HG02981 (cell line): ENCODE results near the gene NFAT5.
"Not testable (repeated sequence)": the region's sequence is repeated elsewhere in the genome, so short reads cannot be mapped to it uniquely, and the experiment has no call there.

ENCODE experiments used
- ATAC-seq: cut with Tn5 transposase; IDR thresholded peaks from one replicate; pipeline ENCODE4 v1.9.1; 2021; ENCODE audit warnings: mild to moderate bottlenecking, moderate library complexity; ENCODE audit not compliant: unreplicated experiment

Gene NFAT5

GRCh38 chr16:69637206-69637865, 71.6 kb downstream of the NFAT5 start:
- not testable (repeated sequence) for ATAC-seq

- ATAC-seq, result not testable (repeated sequence)
Measured at GRCh38 chr16:69643997-69644396, 78.2 kb downstream of the NFAT5 start.

DNA sequence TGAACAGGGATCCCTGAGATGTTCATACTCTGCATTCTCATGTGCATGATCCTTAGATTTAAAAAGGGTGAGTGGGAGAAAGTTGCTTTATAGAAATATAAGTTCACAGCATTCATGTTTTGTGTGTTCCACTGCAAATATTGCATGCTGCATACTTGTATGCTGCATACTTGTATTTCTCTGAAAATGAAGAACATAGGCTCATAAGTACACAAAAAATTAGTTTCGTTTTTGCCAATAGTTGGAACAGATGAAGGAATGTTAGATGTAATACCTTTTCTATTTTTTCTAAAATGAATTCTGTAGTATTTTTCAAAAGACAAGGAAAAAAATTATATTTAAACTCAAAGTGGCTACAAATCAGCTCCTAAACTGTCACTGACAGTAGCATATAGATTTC, 79.0 kb downstream of the NFAT5 start:
- ATAC-seq, result no peak

GRCh38 chr16:69647020-69647419, 81.3 kb downstream of the NFAT5 start:
- no peak for ATAC-seq

DNA sequence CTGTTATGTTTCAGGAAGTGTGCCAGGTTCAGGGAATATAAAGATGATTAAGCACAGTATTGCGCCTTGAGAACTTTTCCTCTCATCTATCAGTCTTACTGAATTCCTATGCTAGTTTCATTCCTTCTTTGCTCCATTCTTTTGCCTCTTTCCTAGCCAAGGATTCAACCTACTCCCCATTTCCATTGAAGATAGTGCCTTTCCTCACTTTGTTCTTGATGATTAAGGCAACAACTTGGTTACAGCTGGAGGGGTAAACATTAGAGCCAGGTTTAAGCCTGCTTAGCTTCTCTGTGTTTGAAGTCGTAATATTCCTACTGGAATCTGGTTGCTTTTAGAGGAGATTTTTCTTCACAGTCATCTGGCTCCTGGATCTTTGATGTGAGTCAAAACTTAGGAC, 85.5 kb downstream of the NFAT5 start:
- no peak for ATAC-seq

DNA sequence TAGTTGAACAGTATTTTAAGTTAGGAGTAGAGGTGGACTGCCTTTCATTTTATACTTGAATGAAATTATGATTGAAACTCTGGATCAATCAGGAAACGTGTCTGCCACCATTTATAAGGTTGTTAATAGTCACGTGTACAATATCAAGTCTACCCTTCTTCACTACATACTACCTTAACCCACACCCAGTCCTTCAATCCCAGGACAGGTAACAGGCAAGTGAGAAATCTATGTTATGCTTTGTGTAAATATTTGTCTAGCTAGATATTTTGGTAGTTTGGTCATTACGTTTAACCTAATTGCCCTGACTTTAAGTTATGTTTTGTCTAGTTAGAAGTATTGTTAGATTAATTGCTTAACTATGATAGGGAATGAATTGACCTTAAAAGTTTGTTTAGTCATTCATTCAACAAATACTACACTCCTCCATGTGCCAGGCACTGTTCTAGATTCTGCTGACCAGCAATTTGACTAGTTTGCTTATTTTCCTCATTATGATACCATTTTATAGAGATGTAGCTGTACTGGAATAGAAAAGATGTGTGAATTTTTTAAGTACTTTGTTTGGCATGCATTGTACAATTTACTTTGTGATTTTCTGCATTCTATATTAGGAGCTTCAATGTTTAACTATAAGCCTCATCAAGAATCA, 88.6 kb downstream of the NFAT5 start:
- ATAC-seq, result no peak

GRCh38 chr16:69660166-69660565, 94.4 kb downstream of the NFAT5 start:
- no peak for ATAC-seq

DNA sequence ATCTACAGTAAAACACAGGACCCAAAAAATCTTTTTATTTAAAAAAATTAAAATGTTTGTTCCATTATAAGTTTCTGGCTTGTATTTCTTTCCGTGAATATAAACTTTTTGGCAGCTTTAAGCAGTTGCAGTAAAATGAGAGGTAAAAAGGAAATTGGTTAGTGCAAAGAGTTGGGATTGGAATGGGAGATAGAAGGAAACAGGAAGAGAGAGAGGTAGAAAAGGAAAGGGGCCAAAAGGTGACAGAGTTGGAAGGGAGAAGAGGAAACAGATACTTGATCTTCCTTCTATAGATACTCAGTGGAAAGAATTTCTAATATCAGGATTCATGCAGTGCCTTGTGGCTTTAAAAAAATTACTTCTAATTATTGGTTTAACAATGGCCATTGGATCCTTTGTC, 97.1 kb downstream of the NFAT5 start:
- ATAC-seq, result no peak

GRCh38 chr16:69663846-69664245, 98.1 kb downstream of the NFAT5 start:
- no peak for ATAC-seq

DNA sequence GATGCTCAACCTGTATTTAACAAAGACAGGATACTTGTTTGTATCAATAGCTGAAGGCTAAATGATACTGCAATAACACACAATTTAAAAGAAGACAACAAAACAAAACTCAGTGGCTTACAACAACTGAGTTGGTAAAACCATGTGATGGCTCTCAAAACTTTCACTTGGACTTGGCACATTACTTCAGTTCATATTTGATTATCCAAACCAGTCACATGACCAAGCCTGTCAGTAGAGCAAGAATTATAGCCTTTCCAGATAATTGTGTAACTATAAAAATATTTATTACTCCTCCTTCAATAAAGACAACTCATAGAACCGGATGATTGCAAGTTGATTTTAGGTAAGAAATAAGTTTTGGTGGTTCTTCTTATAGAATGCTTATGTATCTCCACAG, 103.8 kb downstream of the NFAT5 start:
- no peak for ATAC-seq

DNA sequence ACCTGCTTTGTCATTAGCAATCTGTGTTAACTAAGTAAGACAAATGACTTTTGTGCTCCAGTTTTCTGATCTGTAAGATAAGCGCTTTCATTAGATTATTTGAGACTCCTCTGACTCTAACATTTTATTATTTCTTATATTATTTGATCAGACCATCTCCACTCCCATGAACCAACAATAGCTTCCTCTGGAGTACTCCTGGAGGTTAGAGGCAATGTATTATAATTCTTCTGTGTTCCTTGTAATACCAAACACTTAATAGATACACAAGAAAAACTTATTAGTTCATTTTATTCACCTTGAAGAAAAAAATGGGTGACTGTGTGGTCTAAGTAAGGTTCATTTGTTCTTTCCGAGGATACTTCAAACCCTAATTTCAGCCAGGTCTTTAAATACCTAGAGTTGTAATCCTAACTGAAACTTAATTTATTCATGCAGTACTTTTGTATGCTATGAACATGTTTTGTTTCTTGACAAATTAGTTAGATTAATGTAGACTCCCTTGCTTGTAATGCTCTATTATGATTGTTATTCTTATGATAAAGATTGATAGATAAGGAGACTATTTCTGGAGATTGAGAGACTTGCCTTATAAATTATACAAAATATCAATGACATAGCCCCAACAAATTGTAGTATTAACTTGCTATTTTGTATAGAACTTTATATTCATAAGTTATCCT, 106.7 kb downstream of the NFAT5 start:
- no peak for ATAC-seq

DNA sequence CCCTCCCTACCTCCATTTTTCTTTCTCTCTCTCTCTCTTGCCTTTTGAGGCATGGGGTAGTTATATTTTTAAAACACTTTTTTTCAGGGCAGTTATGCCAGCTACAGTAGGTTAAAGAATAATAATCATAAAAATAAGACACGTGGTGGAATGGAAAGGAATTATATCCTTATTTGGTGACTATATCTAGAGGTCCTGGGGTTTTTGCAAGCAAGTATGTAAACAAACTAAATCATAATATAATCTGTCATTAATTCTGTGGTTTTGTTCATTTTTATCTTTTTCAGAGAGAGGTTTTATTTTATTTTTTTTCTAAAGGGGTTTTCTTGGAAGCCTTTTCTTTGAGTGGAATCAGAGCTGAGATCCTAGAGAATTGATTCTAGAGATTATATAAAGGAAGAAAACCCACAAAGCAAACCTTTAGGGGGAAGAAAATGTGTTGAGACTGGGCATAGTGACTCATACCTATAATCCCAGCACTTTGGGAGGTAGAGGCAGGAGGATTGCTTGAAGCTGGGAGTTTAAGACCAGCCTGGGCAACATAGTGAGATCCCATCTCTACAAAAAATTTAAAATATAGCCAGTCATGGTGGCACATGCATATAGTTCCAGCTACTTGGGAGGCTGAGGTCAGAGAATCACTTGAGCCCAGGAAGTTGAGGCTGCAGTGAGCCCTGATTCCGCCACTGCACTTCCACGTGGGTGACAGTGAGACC, 107.4 kb downstream of the NFAT5 start:
- no peak for ATAC-seq

DNA sequence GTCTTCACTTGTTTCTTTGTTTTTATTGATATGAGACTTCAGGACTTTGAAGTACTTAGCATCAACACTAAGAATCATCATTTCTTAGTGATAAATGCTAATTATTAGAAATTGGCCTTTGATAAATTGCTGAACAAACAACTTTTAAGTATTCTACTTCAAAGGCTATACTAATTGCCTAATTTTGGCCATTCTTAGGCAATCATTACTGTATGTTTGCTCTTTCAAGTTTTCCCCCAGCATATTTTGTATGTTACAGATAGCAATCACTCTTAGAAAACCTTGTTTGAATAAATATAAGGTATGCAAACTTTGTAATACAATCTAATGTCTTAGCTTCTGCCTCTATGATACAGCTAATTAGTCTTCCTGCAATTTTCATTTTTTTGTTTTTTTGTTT, 114.6 kb downstream of the NFAT5 start:
- ATAC-seq, result no peak

DNA sequence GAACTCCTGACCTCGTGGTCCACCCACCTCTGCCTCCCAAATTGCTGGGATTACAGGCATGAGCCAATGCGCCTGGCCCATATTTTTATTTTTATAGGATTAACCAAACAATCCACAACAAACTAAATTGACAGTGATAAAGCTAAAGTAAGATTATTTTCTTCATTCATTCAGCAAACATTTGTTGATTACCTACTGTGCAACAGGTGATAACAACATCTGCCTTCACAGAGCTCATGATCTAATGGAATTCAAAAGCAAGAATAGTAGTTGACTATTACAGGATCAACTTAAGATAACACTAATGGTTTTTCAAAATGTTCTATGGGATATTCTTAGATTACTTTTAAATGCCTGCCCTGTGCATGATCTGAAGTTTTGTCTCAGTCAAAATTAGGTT, 122.8 kb downstream of the NFAT5 start:
- ATAC-seq, result no peak

DNA sequence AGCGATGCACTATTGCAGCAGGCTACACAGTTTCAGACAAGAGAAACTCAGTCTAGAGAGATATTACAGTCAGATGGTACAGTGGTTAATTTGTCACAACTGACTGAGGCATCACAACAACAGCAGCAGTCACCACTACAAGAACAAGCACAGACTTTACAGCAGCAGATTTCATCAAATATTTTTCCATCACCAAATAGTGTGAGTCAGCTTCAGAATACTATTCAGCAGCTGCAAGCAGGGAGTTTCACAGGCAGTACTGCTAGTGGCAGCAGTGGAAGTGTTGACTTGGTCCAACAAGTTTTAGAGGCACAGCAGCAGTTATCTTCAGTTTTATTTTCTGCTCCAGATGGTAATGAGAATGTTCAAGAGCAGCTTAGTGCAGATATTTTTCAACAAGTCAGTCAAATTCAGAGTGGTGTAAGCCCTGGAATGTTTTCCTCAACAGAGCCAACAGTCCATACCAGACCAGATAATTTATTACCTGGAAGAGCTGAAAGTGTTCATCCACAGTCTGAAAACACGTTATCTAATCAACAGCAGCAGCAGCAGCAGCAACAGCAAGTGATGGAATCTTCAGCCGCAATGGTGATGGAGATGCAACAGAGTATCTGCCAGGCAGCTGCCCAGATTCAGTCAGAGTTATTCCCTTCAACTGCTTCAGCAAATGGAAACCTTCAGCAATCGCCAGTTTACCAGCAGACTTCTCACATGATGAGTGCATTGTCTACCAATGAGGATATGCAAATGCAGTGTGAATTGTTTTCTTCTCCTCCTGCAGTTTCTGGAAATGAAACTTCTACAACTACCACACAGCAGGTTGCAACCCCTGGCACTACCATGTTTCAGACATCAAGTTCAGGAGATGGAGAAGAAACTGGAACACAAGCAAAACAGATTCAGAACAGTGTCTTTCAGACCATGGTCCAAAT, 126.5 kb downstream of the NFAT5 start:
- ATAC-seq, result no peak

DNA sequence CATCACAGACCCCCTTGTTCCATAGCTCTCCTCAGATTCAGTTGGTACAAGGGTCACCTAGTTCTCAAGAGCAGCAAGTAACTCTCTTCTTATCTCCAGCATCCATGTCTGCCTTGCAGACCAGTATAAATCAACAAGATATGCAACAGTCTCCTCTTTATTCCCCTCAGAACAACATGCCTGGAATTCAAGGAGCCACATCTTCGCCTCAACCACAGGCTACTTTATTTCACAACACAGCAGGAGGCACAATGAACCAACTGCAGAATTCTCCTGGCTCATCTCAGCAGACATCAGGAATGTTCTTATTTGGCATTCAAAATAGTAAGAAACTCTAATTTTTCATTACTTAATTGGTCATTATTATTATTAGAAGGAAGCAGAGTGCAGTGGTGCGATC, 128.2 kb downstream of the NFAT5 start:
- no peak for ATAC-seq

- ATAC-seq, result no peak
Measured at GRCh38 chr16:69698404-69698803, 132.6 kb downstream of the NFAT5 start.

GRCh38 chr16:69699915-69700314, 134.1 kb downstream of the NFAT5 start:
- ATAC-seq, result no peak

- no peak for ATAC-seq
Measured at GRCh38 chr16:69701452-69701851, 135.7 kb downstream of the NFAT5 start.

GRCh38 chr16:69701866-69702265, 136.1 kb downstream of the NFAT5 start:
- no peak for ATAC-seq

DNA sequence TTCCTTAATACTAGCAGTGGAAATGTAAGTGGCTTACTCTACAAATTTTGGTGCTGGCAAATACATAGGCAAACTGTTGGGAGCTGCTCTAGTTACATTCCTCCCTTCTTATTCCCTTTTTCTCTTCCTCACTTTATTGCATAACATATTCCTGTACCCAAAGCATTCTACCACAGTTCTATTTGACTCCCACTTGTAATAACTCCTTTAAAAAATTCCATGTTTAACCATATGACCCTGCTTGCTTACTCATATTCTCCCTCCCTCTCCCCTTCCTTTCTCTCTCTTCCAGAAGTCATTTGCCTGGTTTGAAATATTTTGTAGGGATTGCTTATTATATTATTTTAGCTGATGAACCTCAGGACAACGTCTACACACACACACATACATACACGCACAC, 137.9 kb downstream of the NFAT5 start:
- no peak for ATAC-seq
